Ishikawa (cell line): ENCODE measurements around the gene USO1.

Source experiments
- CEBPB ChIP-seq: IDR thresholded peaks from 2 replicates; pipeline ENCODE4 v1.6.1; 2012
- CREB1 ChIP-seq: IDR thresholded peaks from 2 replicates; pipeline ENCODE4 v1.6.1; 2012; ENCODE audit warnings: low read depth
- EGR1 ChIP-seq: IDR thresholded peaks from 2 replicates; pipeline ENCODE4 v1.6.1; 2012
- EP300 ChIP-seq: IDR thresholded peaks from 2 replicates; pipeline ENCODE4 v1.6.1; 2012; ENCODE audit warnings: borderline replicate concordance
- FOXM1 ChIP-seq: IDR thresholded peaks from 2 replicates; pipeline ENCODE4 v1.6.1; 2012; ENCODE audit warnings: low read depth, borderline replicate concordance
- NFIC ChIP-seq: IDR thresholded peaks from 2 replicates; pipeline ENCODE4 v1.6.1; 2012
- RAD21 ChIP-seq: IDR thresholded peaks from 2 replicates; pipeline ENCODE4 v1.6.1; 2012; ENCODE audit warnings: low read depth
- TAF1 ChIP-seq: IDR thresholded peaks from 2 replicates; pipeline ENCODE4 v1.6.1; 2012; ENCODE audit warnings: low read depth, mild to moderate bottlenecking
- TCF12 ChIP-seq: IDR thresholded peaks from 2 replicates; pipeline ENCODE4 v1.6.1; 2012; ENCODE audit warnings: low read depth
- TEAD4 ChIP-seq: IDR thresholded peaks from 2 replicates; pipeline ENCODE4 v1.6.1; 2012
- YY1 ChIP-seq: IDR thresholded peaks from 2 replicates; pipeline ENCODE4 v1.6.1; 2012; ENCODE audit warnings: low read depth
- ZBTB7A ChIP-seq: IDR thresholded peaks from 2 replicates; pipeline ENCODE4 v1.6.1; 2012; ENCODE audit warnings: low read depth
- TF ChIP-seq, protein P1 (sequence below): IDR thresholded peaks from 2 replicates; pipeline ENCODE4 v1.6.1; 2012; ENCODE audit warnings: low read depth, mild to moderate bottlenecking
- TF ChIP-seq, protein P2 (sequence below): IDR thresholded peaks from 2 replicates; pipeline ENCODE4 v1.6.1; 2012
- TF ChIP-seq, protein P3 (sequence below): IDR thresholded peaks from 2 replicates; pipeline ENCODE4 v1.6.1; 2012

Gene USO1

DNA sequence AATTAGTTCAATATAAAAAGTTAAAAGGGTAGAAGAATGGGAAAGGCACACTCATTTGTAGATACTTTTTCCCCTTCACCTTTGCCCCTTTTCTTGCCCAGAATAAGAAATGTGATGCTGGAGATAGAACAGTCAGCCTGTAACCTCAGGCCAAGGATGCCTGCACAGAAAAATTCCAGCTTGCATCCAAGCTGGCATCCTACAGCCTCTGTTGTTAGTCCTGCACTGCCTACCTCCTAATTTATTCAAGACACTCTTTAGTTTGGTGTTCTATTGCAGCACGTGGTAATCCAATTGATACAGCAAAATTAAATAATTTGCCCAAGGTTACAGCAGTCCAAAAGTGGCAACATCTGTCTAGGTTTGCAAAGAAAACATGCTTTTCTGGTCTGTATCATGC lies 9.7 kb upstream of the USO1 start:
- no peak for TF ChIP-seq EP300
- no peak for TF ChIP-seq CREB1
- TF ChIP-seq CEBPB: no peak
- TF ChIP-seq NFIC: no peak
- no peak for TF ChIP-seq EGR1
- no peak for TF ChIP-seq FOXM1
- TF ChIP-seq, protein P1, sequence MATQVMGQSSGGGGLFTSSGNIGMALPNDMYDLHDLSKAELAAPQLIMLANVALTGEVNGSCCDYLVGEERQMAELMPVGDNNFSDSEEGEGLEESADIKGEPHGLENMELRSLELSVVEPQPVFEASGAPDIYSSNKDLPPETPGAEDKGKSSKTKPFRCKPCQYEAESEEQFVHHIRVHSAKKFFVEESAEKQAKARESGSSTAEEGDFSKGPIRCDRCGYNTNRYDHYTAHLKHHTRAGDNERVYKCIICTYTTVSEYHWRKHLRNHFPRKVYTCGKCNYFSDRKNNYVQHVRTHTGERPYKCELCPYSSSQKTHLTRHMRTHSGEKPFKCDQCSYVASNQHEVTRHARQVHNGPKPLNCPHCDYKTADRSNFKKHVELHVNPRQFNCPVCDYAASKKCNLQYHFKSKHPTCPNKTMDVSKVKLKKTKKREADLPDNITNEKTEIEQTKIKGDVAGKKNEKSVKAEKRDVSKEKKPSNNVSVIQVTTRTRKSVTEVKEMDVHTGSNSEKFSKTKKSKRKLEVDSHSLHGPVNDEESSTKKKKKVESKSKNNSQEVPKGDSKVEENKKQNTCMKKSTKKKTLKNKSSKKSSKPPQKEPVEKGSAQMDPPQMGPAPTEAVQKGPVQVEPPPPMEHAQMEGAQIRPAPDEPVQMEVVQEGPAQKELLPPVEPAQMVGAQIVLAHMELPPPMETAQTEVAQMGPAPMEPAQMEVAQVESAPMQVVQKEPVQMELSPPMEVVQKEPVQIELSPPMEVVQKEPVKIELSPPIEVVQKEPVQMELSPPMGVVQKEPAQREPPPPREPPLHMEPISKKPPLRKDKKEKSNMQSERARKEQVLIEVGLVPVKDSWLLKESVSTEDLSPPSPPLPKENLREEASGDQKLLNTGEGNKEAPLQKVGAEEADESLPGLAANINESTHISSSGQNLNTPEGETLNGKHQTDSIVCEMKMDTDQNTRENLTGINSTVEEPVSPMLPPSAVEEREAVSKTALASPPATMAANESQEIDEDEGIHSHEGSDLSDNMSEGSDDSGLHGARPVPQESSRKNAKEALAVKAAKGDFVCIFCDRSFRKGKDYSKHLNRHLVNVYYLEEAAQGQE: no peak
- no peak for TF ChIP-seq RAD21
- TF ChIP-seq, protein P2, sequence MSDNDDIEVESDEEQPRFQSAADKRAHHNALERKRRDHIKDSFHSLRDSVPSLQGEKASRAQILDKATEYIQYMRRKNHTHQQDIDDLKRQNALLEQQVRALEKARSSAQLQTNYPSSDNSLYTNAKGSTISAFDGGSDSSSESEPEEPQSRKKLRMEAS: no peak
- no peak for TF ChIP-seq TCF12
- TF ChIP-seq, protein P3, sequence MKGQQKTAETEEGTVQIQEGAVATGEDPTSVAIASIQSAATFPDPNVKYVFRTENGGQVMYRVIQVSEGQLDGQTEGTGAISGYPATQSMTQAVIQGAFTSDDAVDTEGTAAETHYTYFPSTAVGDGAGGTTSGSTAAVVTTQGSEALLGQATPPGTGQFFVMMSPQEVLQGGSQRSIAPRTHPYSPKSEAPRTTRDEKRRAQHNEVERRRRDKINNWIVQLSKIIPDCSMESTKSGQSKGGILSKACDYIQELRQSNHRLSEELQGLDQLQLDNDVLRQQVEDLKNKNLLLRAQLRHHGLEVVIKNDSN: no peak
- no peak for TF ChIP-seq TEAD4
- TF ChIP-seq ZBTB7A: no peak
- no peak for TF ChIP-seq YY1
- no peak for TF ChIP-seq TAF1

DNA sequence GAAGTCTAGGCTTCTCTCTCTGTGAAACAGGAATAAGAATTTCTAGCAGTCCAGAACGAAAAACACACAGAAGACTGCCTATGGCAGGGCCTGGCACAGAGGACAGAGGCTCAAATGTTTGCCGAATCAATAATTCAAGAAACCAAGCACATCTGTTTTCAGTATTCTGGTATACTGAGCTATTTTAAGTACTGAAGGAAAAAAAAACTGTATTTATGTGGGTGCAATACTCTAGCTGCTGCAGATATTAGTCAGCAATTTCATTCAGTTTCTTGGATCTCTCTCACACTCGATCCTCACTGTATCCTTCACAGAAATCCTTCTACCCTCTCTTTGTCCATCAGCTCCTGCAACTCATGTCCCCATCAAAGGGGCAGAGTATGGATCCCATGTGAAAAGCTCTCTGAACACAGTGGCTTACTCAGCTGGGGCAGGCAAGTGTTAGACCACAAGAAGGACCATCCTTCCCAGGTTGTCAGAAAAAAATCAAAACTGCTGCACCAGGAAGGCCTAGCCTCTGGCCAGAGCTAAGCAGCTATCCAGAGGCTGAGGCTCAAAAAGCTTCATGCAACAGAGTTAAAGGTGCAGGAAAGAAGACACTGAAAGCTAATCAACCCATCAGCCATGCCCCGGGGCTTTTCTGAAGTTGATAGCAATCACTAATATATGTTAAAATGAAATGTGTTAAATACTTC lies 9.1 kb upstream of the USO1 start:
- TF ChIP-seq EGR1: no peak

DNA sequence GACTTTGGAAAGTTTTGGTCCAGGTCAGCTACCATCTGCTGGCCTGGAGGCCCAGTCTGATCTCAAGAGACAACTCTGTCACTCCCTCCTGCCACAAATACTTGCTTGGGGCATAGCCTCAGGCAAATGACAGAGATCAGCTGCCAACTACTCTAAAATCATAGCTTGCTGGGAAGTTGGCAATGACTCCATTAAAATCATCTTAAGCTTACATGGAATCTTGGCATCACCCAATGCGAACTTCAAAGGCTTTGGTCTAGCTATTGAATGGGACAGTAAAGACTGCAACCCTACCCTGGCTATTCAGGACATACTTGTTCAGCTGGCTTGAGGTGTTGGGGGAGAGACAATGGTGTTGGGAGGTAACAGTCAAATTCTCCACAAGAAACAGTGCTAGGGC lies 7.0 kb upstream of the USO1 start:
- no peak for TF ChIP-seq TEAD4
- TF ChIP-seq NFIC: no peak
- TF ChIP-seq, protein P2: no peak
- TF ChIP-seq ZBTB7A: no peak

DNA sequence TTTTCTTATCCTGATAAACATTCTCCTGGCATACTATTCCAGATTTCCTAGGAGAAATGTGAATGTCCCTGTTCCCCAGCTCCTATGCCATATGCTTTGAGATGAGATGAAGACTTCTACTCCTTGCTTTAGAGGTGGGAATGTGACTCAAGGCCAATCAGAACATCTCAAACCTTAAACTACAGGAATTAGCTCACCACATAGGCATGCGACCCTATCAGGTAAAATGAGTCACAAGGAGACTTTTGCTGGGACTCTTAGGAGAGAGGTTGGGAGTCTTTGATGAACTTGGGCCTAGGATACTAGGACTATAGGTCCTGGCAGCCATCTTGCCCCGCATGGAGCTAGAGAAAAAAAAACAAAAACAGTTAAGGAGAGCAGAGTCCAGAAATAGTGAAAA lies 5.8 kb upstream of the USO1 start:
- TF ChIP-seq, protein P3: no peak
- no peak for TF ChIP-seq TEAD4
- TF ChIP-seq CEBPB: no peak
- TF ChIP-seq, protein P1: no peak
- TF ChIP-seq, protein P2: no peak
- no peak for TF ChIP-seq TCF12
- TF ChIP-seq EGR1: no peak
- no peak for TF ChIP-seq EP300
- no peak for TF ChIP-seq YY1
- TF ChIP-seq TAF1: no peak
- no peak for TF ChIP-seq ZBTB7A

DNA sequence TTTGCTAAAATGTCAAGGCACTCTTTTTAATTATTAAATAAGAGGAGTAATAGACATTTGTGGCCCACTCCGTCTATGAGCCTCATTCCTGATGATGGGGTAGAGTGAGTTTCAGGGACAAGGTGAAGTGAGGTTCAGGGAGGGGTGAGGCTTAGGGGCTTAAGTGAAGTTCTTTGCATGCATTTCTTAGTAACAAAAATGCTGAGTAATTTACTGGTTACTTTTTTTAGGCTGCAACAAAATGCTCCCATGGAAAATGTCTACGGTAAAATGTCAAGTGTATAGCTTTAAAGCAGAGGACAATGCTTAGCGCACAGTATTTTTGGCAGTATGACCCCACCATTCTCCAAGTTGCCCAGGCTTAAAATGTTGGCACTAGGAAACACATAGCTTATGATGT lies 2.0 kb upstream of the USO1 start:
- TF ChIP-seq EGR1: no peak
- no peak for TF ChIP-seq EP300
- TF ChIP-seq, protein P2: no peak
- TF ChIP-seq RAD21: no peak
- TF ChIP-seq YY1: no peak
- no peak for TF ChIP-seq CREB1
- no peak for TF ChIP-seq ZBTB7A
- TF ChIP-seq, protein P1: no peak
- TF ChIP-seq TEAD4: no peak
- TF ChIP-seq TAF1: no peak
- no peak for TF ChIP-seq CEBPB
- no peak for TF ChIP-seq TCF12
- TF ChIP-seq FOXM1: no peak
- TF ChIP-seq NFIC: no peak
- TF ChIP-seq, protein P3: no peak
